Middle frontal gyrus (tissue), 1 donor: ENCODE results near the gene MFSD6L.

ENCODE experiments used
- DNase-seq: peaks from one replicate; pipeline ENCODE4 v3.0.0-alpha.2; 2015; ENCODE audit warnings: low spot score; ENCODE audit errors: extremely low spot score

Gene MFSD6L

DNA sequence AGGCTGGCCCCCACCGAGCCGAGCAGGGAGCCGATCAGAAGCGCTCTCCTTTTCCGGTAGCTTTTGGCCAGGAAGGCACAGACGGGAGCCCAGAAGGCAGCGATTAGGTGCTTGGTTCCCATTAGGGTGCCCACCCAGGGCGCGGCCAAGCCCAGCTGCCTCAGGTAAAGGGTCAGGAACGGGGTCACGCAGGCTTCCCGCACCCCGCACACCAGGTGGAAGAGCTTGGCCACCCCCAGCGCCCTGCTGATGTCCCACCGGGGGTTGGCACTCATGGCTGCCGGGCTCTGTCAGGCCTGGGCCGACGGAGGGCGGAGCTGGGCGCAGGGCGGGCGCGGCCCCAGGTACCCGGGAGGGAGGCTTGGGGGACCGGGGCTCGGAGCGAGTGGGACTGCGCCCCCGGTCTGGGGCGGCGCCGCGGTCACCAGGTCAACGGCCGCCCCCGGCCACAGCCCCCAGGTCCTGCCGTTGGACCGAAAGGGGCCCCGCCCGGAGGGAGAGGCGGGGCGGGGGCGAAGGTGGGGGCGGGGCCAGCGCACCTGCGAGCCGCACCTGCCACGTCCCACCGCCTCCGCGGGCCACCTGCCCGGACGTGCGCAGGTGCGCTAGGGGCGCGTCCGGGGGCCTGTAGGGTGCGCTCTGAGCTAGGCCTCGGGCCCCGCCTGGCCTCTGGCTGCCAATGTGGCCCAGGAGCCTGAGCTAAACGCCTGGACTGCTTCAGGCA lies at the start of gene MFSD6L:
Gene MFSD6L (minus strand): TSS at position 520 of the 724 bp plus-strand sequence. CDS start 245 bp downstream, at position 275.
- no peak for DNase-seq

DNA sequence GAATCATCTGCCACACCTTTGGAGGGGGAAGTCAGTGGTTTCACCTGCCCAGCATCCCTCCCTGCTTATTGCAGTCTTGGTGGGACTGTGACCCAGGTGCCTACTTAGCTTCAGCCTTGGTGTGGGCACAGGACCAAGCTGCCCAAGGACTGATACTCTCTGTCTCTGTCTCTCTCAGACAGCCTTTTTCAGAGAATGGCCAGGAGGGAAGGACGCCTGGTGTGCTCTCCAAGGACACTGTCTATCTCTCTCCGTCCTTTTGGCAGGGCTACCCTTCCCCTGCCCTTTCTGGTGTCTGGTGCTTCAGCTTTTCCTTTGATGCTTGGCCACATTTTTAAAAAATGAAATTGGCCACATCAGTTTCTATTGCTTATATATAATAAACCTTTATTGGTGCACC lies 48.7 kb upstream of the MFSD6L start:
- no peak for DNase-seq

DNA sequence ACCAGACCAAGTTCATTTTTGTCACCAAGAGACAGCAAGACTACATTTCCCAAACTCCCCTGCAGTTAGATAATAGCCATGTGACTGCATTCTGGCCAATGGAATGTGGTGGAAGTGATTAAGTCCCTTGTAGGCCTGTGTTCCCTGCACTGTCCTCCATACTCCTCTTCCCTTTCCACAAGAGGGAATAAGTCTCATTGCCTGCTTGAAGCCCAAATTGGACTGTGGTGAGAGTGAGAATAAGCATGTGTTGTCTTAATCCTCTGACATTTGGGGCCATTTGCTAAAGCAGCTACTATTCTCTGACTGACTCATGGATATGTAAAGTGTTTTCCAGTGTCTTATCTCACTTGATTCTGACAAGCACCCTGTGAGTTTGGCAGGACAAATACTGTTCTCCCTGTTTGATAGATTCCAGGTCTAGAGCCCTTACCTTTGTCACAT lies 47.6 kb upstream of the MFSD6L start:
- DNase-seq: no peak

DNA sequence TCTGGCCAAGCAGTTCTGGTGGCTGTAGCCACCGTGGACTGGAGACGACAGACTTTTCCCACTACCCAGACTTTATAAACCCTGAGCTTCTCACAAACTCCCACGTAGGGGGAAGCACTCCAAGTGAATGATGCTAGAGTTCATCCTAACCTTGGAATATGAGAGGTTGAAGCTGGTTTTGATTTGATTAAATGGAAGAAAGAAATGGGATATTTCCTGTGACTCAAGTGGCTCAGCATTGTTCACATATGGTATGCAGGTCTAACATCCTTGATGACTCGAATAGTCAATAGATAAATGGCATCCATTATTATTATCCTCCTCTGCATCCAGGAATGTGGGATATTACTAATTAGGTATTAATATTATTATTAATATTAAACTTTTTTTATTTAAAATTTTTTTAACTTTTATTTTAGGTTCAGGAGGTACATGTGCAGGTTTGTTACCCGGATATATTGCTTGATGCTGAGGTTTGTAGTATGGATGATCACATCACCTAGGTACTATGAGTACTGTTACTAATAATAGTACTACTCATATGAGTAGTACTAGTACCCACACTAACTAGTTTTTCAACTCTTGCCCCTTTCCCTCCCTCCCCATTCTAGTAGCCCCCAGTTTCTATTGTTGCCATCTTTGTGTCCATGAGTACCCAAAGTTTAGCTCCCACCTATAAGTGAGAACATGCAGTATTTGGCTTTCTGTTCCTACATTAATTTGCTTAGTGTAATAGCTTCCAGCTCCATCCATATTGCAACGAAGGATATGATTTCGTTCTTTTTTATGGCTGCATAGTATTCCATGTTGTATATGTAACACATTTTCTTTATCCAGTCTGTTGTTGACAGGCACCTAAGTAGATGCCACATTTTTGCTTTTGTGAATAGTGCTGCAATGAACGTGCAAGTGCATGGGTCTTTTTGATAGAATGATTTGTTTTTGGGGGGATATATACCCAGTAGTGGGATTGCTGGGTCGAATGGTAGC lies 45.4 kb upstream of the MFSD6L start:
- no peak for DNase-seq

GRCh38 chr17:8843344-8843743 lies 44.2 kb upstream of the MFSD6L start:
- DNase-seq: no peak

DNA sequence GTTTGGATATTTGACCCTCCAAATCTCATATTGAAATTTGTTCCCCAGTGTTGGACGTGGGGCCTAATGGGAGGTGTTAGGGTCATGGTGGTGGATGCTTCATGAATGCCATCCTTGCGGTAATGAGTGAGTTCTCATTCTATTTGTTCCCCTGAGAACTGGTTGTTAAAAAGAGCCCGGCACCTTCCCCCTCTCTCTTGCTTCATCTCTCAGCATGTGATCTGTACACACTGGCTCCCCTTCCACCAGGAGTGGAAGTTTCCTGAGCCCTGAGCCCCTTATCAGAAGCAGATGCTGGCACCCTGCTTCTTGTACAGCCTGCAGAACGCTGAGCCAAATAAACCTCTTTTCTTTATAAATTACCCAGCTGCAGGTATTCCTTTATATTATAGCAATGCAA lies 42.7 kb upstream of the MFSD6L start:
- no peak for DNase-seq

GRCh38 chr17:8839410-8839935 lies 40.3 kb upstream of the MFSD6L start:
- DNase-seq: no peak

GRCh38 chr17:8838551-8839095 lies 39.5 kb upstream of the MFSD6L start:
- no peak for DNase-seq

GRCh38 chr17:8837563-8838075 lies 38.5 kb upstream of the MFSD6L start:
- DNase-seq: no peak

DNA sequence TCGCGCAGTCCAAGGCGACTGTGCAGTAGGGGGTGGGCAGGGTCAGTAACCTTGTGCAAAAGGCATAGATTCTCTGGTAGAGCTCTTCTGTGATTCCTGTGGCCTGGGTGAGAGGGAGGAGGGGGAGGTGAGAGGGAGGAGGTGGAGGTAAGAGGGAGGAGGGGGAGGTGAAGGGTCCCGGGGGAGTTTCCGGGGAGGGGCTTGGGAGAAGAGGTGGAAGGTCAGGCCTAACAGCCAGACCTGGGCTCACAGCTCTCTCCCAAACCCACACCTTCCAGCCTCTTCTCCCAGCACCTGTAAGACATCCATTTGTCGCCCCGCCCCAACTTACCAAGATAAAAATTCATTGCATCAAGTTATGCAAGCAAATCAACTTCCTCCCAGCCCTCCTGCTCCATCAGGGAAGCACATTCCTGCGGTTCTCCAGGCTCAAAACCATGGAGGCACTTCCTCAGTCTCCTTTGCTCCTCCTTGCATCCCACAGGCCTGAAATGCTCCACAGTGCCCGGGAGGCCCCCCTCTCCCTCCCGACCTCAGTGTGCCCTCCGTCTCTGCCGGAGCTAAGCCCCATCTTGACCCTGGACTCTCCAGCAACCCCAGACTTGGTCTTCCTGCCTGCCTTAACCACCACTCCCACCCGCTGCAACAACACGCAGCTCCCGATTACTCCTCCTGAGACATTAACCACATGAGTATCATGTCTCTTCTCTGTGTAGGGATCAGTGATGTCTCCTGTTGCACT lies 37.8 kb upstream of the MFSD6L start:
- no peak for DNase-seq

DNA sequence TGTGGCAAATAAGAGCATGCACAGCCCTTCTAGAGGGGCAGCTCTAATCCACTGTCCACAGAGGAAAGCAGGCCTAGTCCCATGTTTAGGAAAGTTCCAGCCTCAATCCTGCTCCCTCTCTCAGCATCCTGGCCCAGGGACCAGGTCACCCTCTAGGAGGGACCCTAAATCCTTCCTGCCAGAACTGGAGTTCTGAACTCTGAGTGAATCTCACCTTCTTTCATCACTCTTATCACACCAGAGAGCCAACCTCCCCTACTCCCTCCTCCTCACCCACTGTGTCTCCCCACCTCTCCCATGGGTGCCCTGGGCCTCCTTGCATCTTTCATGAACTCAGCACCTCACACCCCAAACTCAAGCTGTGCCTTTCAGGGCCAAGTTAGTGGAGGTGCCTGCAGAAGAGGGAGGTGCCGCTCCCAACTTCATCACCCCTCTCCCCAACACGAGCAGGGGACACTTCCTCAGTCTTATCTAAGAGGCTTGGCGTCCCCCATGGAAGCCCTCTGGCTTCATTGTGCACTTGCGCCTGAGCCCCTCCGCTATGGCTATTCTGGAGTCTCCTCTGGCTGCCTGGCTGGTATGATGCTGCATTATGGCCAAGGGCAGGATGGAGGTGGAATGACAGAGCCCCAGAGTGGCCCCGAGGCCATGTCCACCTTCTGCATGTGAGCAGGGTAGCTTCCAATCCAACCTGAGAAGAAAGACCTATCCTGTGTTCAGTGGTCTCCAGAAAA lies 36.6 kb upstream of the MFSD6L start:
- DNase-seq: no peak

- no peak for DNase-seq
These were observed 35.9 kb upstream of the MFSD6L start for GRCh38 chr17:8835106-8835505.

GRCh38 chr17:8832711-8833352 lies 33.7 kb upstream of the MFSD6L start:
- DNase-seq: no peak

- DNase-seq: no peak
These were observed 32.2 kb upstream of the MFSD6L start for GRCh38 chr17:8831234-8831849.

- no peak for DNase-seq
These were observed 31.0 kb upstream of the MFSD6L start for GRCh38 chr17:8830141-8830540.

DNA sequence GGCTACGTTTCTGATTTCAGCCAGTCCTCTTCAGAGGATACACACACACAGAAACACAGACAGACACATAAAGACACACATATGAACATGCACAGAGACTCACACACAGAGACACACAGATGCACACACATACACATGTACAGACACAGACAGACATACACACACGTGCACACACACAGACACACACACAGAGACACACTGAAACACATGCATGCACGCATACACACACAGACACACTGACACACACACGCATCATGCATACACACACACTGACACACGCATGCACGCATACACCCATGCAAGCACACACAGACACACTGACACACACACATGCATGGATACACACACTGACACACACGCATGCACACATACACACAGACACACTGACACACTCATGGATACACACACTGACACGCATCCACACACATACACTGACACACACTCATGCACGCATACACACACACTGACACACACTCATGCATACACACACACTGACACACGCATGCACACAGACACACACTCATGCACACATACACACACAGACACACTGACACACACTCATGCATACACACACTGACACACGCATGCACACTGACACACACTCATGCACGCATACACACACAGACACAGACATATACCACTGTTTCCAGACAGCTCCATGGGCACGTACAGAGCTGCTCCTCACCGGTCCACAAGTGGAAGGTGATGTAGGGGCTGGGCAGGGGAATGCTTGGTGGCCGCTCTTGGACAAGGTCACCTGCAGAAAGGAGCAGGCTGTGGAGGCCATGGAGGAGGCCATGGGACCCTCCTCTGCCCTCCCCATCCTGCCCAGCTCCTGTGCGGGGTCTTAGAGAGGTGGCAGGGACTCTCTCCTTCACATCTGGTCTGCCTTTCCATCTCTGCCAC lies 30.1 kb upstream of the MFSD6L start:
- no peak for DNase-seq

DNA sequence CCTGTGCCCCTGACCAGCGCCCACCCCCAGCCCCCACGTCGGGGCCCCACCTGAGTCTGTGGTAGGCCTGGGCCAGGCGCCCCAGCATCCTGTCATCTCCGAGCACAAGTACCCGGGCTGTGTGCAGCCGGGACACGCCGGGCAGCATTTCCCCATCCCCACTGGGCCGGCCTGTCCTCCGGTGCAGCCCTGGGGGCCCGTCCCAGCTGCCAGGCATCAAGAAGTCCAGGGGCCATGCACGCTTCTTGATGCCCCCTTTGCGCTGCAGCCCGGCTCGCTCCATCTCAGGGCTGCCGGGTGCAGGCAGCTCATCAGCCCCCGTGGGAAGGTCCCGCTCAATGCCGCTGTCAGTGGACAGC lies 29.3 kb upstream of the MFSD6L start:
- no peak for DNase-seq

DNA sequence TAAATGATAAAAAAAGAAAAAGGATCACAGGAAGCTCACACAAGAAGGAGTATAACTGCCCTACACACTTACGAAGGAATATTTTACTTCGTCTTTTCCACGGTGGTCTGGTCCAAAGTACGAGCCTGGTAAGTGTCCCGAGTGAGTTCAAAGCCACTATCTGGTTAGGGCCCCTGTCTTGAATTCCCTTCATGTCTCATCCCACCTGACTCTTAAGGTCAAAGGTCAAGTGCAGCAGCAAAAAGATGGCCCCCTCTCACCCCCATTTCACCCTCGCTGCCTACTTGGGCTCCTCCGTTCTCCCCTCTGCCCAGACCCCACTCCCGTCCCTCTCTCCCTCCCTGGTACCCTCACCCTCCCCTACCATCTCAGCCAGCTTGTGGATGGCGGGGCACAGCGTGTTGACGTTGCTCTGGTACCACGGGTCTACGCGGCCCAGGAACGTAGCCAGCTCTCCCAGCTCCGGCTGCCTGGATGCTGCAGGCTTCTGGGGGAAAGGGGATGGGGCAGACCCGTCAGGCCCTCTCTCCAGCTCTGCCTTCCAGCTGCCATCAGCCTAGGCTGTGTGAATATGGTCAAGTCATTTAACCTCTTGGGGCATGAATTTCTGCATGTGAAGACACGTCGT lies 27.8 kb upstream of the MFSD6L start:
- DNase-seq: no peak
